ENCODE measurements around the gene BICDL2. TPM values are rescaled to one million over a fixed set of nuclear protein-coding genes. Genes with fewer than 3 reads are reported as not detected.
A peak's percentile ranks its signal among the peaks of the same experiment; 100 is the strongest.

The BICDL2 gene
- total RNA-seq, 1 donor from 2014 or later: not detected

GRCh38 chr16:3026003-3026378, 10.8 kb downstream of the BICDL2 start:
- no peak for DNase-seq (ENCODE audit: low read depth in 2 of 2)

- DNase-seq (ENCODE audit: low read depth in 2 of 2): no peak
Observed at GRCh38 chr16:3025032-3026002, 11.4 kb downstream of the BICDL2 start.

- DNase-seq (ENCODE audit: low read depth in 2 of 2): peak; percentile 97 to 99
Observed at GRCh38 chr16:3023669-3024478, 12.9 kb downstream of the BICDL2 start, which contains the start of the genes HCFC1R1 and THOC6. HCFC1R1 (minus strand) TSS chr16:3023942; CDS start chr16:3023941, 1 bp downstream. THOC6 (plus strand) TSS chr16:3024035; CDS start chr16:3024327, 292 bp downstream.

GRCh38 chr16:3023415-3023668, 13.4 kb downstream of the BICDL2 start:
- DNase-seq (ENCODE audit: low read depth in 2 of 2): no peak

GRCh38 chr16:3022684-3023414, 13.9 kb downstream of the BICDL2 start:
- DNase-seq (ENCODE audit: low read depth in 2 of 2): peak in 1 of 2 donors; percentile 22

GRCh38 chr16:3022208-3022683, 14.5 kb downstream of the BICDL2 start:
- peak; percentile 45 to 92 for DNase-seq (ENCODE audit: low read depth in 2 of 2)

GRCh38 chr16:3021449-3022207, 15.1 kb downstream of the BICDL2 start:
- peak in 1 of 2 donors; percentile 67 for DNase-seq (ENCODE audit: low read depth in 2 of 2)

GRCh38 chr16:3020604-3021448, 15.9 kb downstream of the BICDL2 start:
- peak; percentile 40 to 92 for DNase-seq (ENCODE audit: low read depth in 2 of 2)

GRCh38 chr16:3020247-3020603, 16.5 kb downstream of the BICDL2 start, which contains the start of gene TNFRSF12A:
TNFRSF12A (plus strand) TSS chr16:3020368; CDS start chr16:3020398, 30 bp downstream.
- peak in 1 of 2 donors; percentile 81 for DNase-seq (ENCODE audit: low read depth in 2 of 2)

- DNase-seq (ENCODE audit: low read depth in 2 of 2): no peak
Observed at GRCh38 chr16:3019594-3020246, 17.0 kb downstream of the BICDL2 start.

- DNase-seq (ENCODE audit: low read depth in 2 of 2): peak in 1 of 2 donors; percentile 31
Observed at GRCh38 chr16:3017794-3018506, 18.8 kb downstream of the BICDL2 start, which contains the start of gene CLDN6. CLDN6 (minus strand) TSS chr16:3018183; CDS start chr16:3016021, 2,162 bp downstream.

- DNase-seq (ENCODE audit: low read depth in 2 of 2): no peak
Observed at GRCh38 chr16:3017344-3017743, 19.4 kb downstream of the BICDL2 start.

- DNase-seq (ENCODE audit: low read depth in 2 of 2): no peak
Observed at GRCh38 chr16:3015865-3016521, 20.8 kb downstream of the BICDL2 start.

- DNase-seq (ENCODE audit: low read depth in 2 of 2): no peak
Observed at GRCh38 chr16:3014971-3015370, 21.8 kb downstream of the BICDL2 start.

- DNase-seq (ENCODE audit: low read depth in 2 of 2): no peak
Observed at GRCh38 chr16:3013998-3014690, 22.6 kb downstream of the BICDL2 start.

- no peak for DNase-seq (ENCODE audit: low read depth in 2 of 2)
Observed at GRCh38 chr16:3013491-3013951, 23.2 kb downstream of the BICDL2 start.

- DNase-seq (ENCODE audit: low read depth in 2 of 2): no peak
Observed at GRCh38 chr16:3012828-3013420, 23.8 kb downstream of the BICDL2 start, which contains the start of gene CLDN9. CLDN9 (plus strand) TSS chr16:3012923; CDS start chr16:3013363, 440 bp downstream.

Data from dermis microvascular lymphatic vessel endothelial cell (primary cell).